IMR-90 (cell line): ENCODE measurements around the gene CELSR2. TPM values are rescaled to one million over a fixed set of nuclear protein-coding genes. Genes with fewer than 3 reads are reported as not detected.

Experiments used
- ATAC-seq: fragments of 200-7000 bp; cut with Tn5 transposase; 2 replicates; pipeline ENCODE4 v1.9.1; 2020; ENCODE audit warnings: low read depth, mild to moderate bottlenecking, moderate library complexity
- BruUV-seq: library from RNA; stranded (reverse); fragments of 400-500 nt; replicated peaks from 2 replicates; lab custom pipeline; 2021; lab: Mats Ljungman, UMichigan
- CTCF ChIA-PET: fragments of 300-600 bp; formaldehyde crosslinking; extraction: SDS; loops from one replicate; lab custom pipeline; 2021; ENCODE audit warnings: antibody characterized with exemption; lab: Yijun Ruan, JAX
- POLR2A ChIA-PET: fragments of 300-600 bp; sonication (Branson Sonifier 250); formaldehyde crosslinking; loops from one replicate; lab custom pipeline; 2022; ENCODE audit warnings: antibody characterized with exemption; ENCODE audit not compliant: unreplicated experiment; lab: Charles Lee
- DNase-seq: peaks from one replicate; pipeline ENCODE4 v3.0.0; 2013
- H2AFZ ChIP-seq: replicated peaks from 2 replicates; pipeline ENCODE3; 2013; ENCODE audit warnings: low read length, mild to moderate bottlenecking; ENCODE audit not compliant: poor library complexity
- H2AK5ac ChIP-seq: 2 replicates; pipeline ENCODE4 v1.6.1; 2013; ENCODE audit warnings: low read depth, low read length, inconsistent platforms
- H2AK9ac ChIP-seq: replicated peaks from 2 replicates; pipeline ENCODE3; 2013; ENCODE audit warnings: mild to moderate bottlenecking, low read depth, low read length, moderate library complexity; ENCODE audit not compliant: poor library complexity
- H2BK120ac ChIP-seq: 2 replicates; pipeline ENCODE4 v1.6.1; 2013; ENCODE audit warnings: low read depth, low read length, inconsistent platforms
- H2BK15ac ChIP-seq: 3 replicates; pipeline ENCODE4 v1.6.1; 2013; ENCODE audit warnings: low read depth, low read length, inconsistent platforms
- H2BK20ac ChIP-seq: 2 replicates; pipeline ENCODE4 v1.6.1; 2013; ENCODE audit warnings: low read depth, mild to moderate bottlenecking, inconsistent platforms, low read length, moderate library complexity
- H2BK5ac ChIP-seq: 2 replicates; pipeline ENCODE4 v1.6.1; 2013; ENCODE audit warnings: mild to moderate bottlenecking, low read depth, low read length, inconsistent platforms; ENCODE audit not compliant: poor library complexity, severe bottlenecking
- H3K14ac ChIP-seq: replicated peaks from 2 replicates; pipeline ENCODE4 v1.6.1; 2013; ENCODE audit warnings: low read depth, low read length, inconsistent platforms
- H3K18ac ChIP-seq: 2 replicates; pipeline ENCODE4 v1.6.1; 2013; ENCODE audit warnings: low read depth, low read length, control low read depth
- H3K23ac ChIP-seq: 2 replicates; pipeline ENCODE4 v1.6.1; 2013; ENCODE audit warnings: low read depth, low read length, inconsistent platforms
- H3K27ac ChIP-seq: 2 replicates; pipeline ENCODE4 v1.5.1; 2013; ENCODE audit warnings: mild to moderate bottlenecking, control low read depth, low read length; ENCODE audit not compliant: insufficient read depth
- H3K27me3 ChIP-seq: 2 replicates; pipeline ENCODE4 v1.6.1; 2013; ENCODE audit warnings: low read length; ENCODE audit not compliant: control insufficient read depth, insufficient read depth
- H3K36me3 ChIP-seq: 2 replicates; pipeline ENCODE4 v1.6.1; 2013; ENCODE audit warnings: low read length, mixed read lengths; ENCODE audit not compliant: control insufficient read depth, insufficient read depth
- H3K4ac ChIP-seq: 2 replicates; pipeline ENCODE4 v1.6.1; 2013; ENCODE audit warnings: low read depth, low read length, inconsistent platforms
- H3K4me1 ChIP-seq: 2 replicates; pipeline ENCODE4 v1.6.1; 2013; ENCODE audit warnings: low read length, mixed read lengths; ENCODE audit not compliant: control insufficient read depth, insufficient read depth
- H3K4me2 ChIP-seq: 2 replicates; pipeline ENCODE4 v1.6.1; 2013; ENCODE audit warnings: low read depth, mild to moderate bottlenecking, control low read depth, low read length, moderate library complexity
- H3K4me3 ChIP-seq: 2 replicates; pipeline ENCODE4 v1.5.1; 2013; ENCODE audit warnings: low read depth, mild to moderate bottlenecking, control low read depth, low read length, moderate library complexity; ENCODE audit not compliant: insufficient read depth
- H3K56ac ChIP-seq: 2 replicates; pipeline ENCODE4 v1.6.1; 2013; ENCODE audit warnings: low read length, inconsistent platforms; ENCODE audit not compliant: insufficient read depth; ENCODE audit errors: extremely low read depth
- H3K79me1 ChIP-seq, 2 experiments: 2 replicates each; pipeline ENCODE4 v1.6.1; 2013; ENCODE audit warnings: low read length in 2 of 2, inconsistent platforms in 1 of 2, low read depth in 1 of 2
- H3K9ac ChIP-seq: 2 replicates; pipeline ENCODE4 v1.6.1; 2013; ENCODE audit warnings: low read depth, low read length, control low read depth
- H3K9me1 ChIP-seq: 2 replicates; pipeline ENCODE4 v1.6.1; 2013; ENCODE audit warnings: low read length, inconsistent platforms; ENCODE audit not compliant: insufficient read depth
- H3K9me3 ChIP-seq: 2 replicates; pipeline ENCODE4 v1.6.1; 2013; ENCODE audit warnings: low read length; ENCODE audit not compliant: control insufficient read depth, insufficient read depth
- H4K20me1 ChIP-seq: 2 replicates; pipeline ENCODE4 v1.6.1; 2013; ENCODE audit warnings: low read length, inconsistent platforms; ENCODE audit not compliant: insufficient read depth
- H4K5ac ChIP-seq: 2 replicates; pipeline ENCODE4 v1.6.1; 2013; ENCODE audit warnings: mild to moderate bottlenecking, low read depth, low read length, control low read depth
- H4K8ac ChIP-seq, 2 experiments: 2 replicates each; pipeline ENCODE4 v1.6.1; 2013; ENCODE audit warnings: low read depth in 2 of 2, low read length in 2 of 2, control low read depth in 1 of 2, inconsistent platforms in 1 of 2
- H4K91ac ChIP-seq: 2 replicates; pipeline ENCODE4 v1.6.1; 2013; ENCODE audit warnings: low read depth, low read length, inconsistent platforms; ENCODE audit not compliant: insufficient read depth
- BHLHE40 ChIP-seq: fragments of 150-350 bp; IDR thresholded peaks from 2 replicates; pipeline ENCODE4 v1.6.1; 2016; ENCODE audit warnings: mild to moderate bottlenecking, low read depth, low read length
- CEBPB ChIP-seq: IDR thresholded peaks from 2 replicates; pipeline ENCODE4 v1.6.1; 2012; ENCODE audit warnings: low read depth, low read length, improper control_type of control experiment
- NFE2L2 ChIP-seq: fragments of 150-350 bp; IDR thresholded peaks from 2 replicates; pipeline ENCODE4 v1.6.1; 2016; ENCODE audit warnings: low read depth, mild to moderate bottlenecking, low read length
- RCOR1 ChIP-seq: IDR thresholded peaks from 2 replicates; pipeline ENCODE4 v1.6.1; 2012; ENCODE audit warnings: mild to moderate bottlenecking, low read length, improper control_type of control experiment; ENCODE audit not compliant: insufficient replicate concordance
- RFX5 ChIP-seq: IDR thresholded peaks from 2 replicates; pipeline ENCODE4 v1.8.0; 2012; ENCODE audit warnings: low read depth, mild to moderate bottlenecking, low read length, moderate library complexity
- SMC3 ChIP-seq: fragments of 150-350 bp; IDR thresholded peaks from 2 replicates; pipeline ENCODE4 v1.6.1; 2016; ENCODE audit warnings: low read depth, mild to moderate bottlenecking, antibody characterized with exemption, low read length, moderate library complexity
- WGBS, 2 experiments: methylation state at CpG; one replicate each; pipeline versions ENCODE4 v1.1.5 to v1.1.7; 2013; ENCODE audit warnings: missing lambda C conversion rate in 2 of 2; ENCODE audit not compliant: insufficient read length in 1 of 2; ENCODE audit errors: extremely low coverage in 2 of 2; 5-methylcytosine and 5-hydroxymethylcytosine counted together
- dilution Hi-C: fragments of 300-500 bp; cut with HindIII; formaldehyde crosslinking; loops from one replicate; pipeline ENCODE4 v1.14.3; 2018; ENCODE audit warnings: low sequenced_read_pairs; ENCODE audit not compliant: unreplicated experiment
- in situ Hi-C: fragments of 300-500 bp; cut with MboI; formaldehyde crosslinking; loops from 3 replicates; pipeline ENCODE4 v1.14.3; 2019; ENCODE audit warnings: low sequenced_read_pairs, inconsistent platforms, mixed read lengths
- intact Hi-C: fragments of 100-400 bp; cut with micrococcal nuclease; formaldehyde crosslinking; loops from 2 replicates; pipeline ENCODE4 v1.10.0; 2022
- polyA plus RNA-seq, 3 experiments: library from polyadenylated mRNA; depleted of rRNA; stranded (reverse); fragments of >200 nt; gene quantifications; 2 replicates each; pipeline ENCODE4 v1.2.3, GENCODE V29; 2012; ENCODE audit warnings: low replicate concordance in 1 of 3
- total RNA-seq: library from RNA; depleted of rRNA; stranded (reverse); fragments of >200 nt; gene quantifications from 2 replicates; pipeline ENCODE4 v1.2.3, GENCODE V29; 2012
- TF ChIP-seq, protein P1 (sequence below): conservative IDR thresholded peaks from 2 replicates; pipeline ENCODE4 v1.5.1; 2012; ENCODE audit warnings: mild to moderate bottlenecking, low read depth, low read length, improper control_type of control experiment
- TF ChIP-seq, protein P2 (sequence below): fragments of 150-350 bp; IDR thresholded peaks from 2 replicates; pipeline ENCODE4 v1.6.1; 2017; ENCODE audit warnings: mild to moderate bottlenecking, antibody characterized with exemption, low read length, low read depth

CELSR2 gene
- total and polyA plus RNA-seq, 2 of the 4 experiments (the other 2 are of a cell fraction) = 1.3 to 5.3 TPM

DNA sequence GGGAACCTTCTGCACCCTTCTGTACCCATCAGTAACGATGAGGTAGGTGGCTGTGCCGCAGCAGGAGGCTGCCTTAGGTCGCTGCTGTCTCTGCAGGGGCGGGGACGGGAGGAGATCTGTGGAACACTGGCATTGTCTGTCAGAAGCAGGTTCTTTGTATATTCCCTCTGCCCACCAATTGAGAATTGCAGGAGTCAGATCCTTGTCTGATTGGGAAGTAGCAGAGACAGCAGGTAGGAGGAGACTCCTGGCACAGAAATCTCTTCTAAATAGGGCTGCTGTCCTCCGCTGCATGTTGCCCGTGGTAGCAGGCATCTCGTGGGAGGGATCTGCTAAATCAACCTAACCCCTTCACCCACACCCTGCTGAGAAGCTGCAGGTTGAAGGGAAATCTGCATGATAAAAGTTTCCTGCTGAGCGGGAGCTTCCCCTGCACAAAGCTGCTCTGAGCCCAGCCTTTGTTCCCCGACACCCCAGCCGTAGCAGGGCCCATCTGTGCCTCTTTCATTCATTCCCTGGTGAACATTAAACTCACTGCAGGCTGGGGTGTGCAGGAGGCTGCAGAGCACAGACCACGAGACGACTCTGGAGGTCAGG is 19.7 kb upstream of the CELSR2 start:
- no TSS peak for BruUV-seq
- no peak overlapping the region for H3K9ac ChIP-seq
- dilution Hi-C loops (no loop called here), in situ Hi-C loops (no loop called here), intact Hi-C loops (loop anchor here (2.0 kb wide), 1 partner anchor 15 kb away; no protein-coding TSS in a partner anchor)
- H4K5ac ChIP-seq = no peak overlapping the region
- H3K36me3 ChIP-seq = peaks cover 44% of the 10 kb centered on the region
- peaks cover 71% of the 10 kb centered on the region for H4K20me1 ChIP-seq
- DNase-seq (no peak), ATAC-seq (no peak)
- H3K27me3 ChIP-seq = no peaks in the 10 kb centered on the region
- no peak for TF ChIP-seq CEBPB
- TF ChIP-seq NFE2L2 = no peak
- TF ChIP-seq, protein P1, sequence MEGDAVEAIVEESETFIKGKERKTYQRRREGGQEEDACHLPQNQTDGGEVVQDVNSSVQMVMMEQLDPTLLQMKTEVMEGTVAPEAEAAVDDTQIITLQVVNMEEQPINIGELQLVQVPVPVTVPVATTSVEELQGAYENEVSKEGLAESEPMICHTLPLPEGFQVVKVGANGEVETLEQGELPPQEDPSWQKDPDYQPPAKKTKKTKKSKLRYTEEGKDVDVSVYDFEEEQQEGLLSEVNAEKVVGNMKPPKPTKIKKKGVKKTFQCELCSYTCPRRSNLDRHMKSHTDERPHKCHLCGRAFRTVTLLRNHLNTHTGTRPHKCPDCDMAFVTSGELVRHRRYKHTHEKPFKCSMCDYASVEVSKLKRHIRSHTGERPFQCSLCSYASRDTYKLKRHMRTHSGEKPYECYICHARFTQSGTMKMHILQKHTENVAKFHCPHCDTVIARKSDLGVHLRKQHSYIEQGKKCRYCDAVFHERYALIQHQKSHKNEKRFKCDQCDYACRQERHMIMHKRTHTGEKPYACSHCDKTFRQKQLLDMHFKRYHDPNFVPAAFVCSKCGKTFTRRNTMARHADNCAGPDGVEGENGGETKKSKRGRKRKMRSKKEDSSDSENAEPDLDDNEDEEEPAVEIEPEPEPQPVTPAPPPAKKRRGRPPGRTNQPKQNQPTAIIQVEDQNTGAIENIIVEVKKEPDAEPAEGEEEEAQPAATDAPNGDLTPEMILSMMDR = no peak
- no peak for TF ChIP-seq BHLHE40
- no peak for TF ChIP-seq RCOR1
- TF ChIP-seq RFX5 = no peak
- TF ChIP-seq, protein P2, sequence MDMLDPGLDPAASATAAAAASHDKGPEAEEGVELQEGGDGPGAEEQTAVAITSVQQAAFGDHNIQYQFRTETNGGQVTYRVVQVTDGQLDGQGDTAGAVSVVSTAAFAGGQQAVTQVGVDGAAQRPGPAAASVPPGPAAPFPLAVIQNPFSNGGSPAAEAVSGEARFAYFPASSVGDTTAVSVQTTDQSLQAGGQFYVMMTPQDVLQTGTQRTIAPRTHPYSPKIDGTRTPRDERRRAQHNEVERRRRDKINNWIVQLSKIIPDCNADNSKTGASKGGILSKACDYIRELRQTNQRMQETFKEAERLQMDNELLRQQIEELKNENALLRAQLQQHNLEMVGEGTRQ = no peak
- no peak for TF ChIP-seq SMC3
- no peak overlapping the region for H2AK9ac ChIP-seq
- no peak overlapping the region for H3K56ac ChIP-seq
- no peak overlapping the region for H3K4ac ChIP-seq
- 0 out of 2 replicates have a peak overlapping the region, but pooled peaks have one; percentile 31 for H3K23ac ChIP-seq
- H2BK20ac ChIP-seq = no peak overlapping the region
- H2AFZ ChIP-seq = peak overlapping the region; percentile 23
- no peaks in the 10 kb centered on the region for H3K9me3 ChIP-seq
- H3K79me1 ChIP-seq = peaks cover 31 to 86% of the 10 kb centered on the region in 2 experiments
- peaks cover 17% of the 10 kb centered on the region for H3K4me1 ChIP-seq
- H2BK5ac ChIP-seq = peak overlapping the region; percentile 89
- H3K4me2 ChIP-seq = no peak overlapping the region
- H2BK15ac ChIP-seq = 0 out of 3 replicates have a peak overlapping the region, but pooled peaks have one; percentile 7
- CTCF ChIA-PET = no interaction called here
- peak overlapping the region; percentile 54; the same call in 1 of the 2 replicates for H2AK5ac ChIP-seq
- H4K8ac ChIP-seq = no peak overlapping the region
- POLR2A ChIA-PET = no interaction called here
- H3K18ac ChIP-seq = no peak overlapping the region
- 94% methylated on average over 3 of the region's 13 CpGs; no CpG with 5 or more reads in 1 of the 2 experiments for WGBS, 2 experiments
- peaks cover 13% of the 10 kb centered on the region for H3K9me1 ChIP-seq
- no peak overlapping the region for H4K91ac ChIP-seq
- H2BK120ac ChIP-seq = no peak overlapping the region
- H3K14ac ChIP-seq = peak overlapping the region; percentile 18; the same call in 1 of the 2 replicates
- no peak overlapping the region for H3K4me3 ChIP-seq
- no peak overlapping the region; the same call in 1 of the 2 replicates for H3K27ac ChIP-seq
